Measurements from ENCODE around the gene OGN. TPM values are rescaled to one million over a fixed set of nuclear protein-coding genes. Genes with fewer than 3 reads are reported as not detected.

Gene OGN
- total RNA-seq, 1 experiment from 2014 or later: not detected

GRCh38 chr9:92392690-92393089 is 11.7 kb downstream of the OGN start:
- H3K79me1 ChIP-seq (ENCODE audit: insufficient read depth, low read depth, low read length, poor library complexity, severe bottlenecking): no peaks in the 10 kb centered on the region
- Mint-ChIP-seq H3K9me3 (peaks cover 4 to 5% of the 10 kb centered on the region in 2 experiments; a peak in 2 of 5 replicates), H3K27ac (no peak overlapping the region), H3K36me3 (ENCODE audit: insufficient read depth in 1 of 3, low read depth in 3 of 3) (no peaks in the 10 kb centered on the region; a peak in 1 of 7 replicates), H3K4me1 (no peaks in the 10 kb centered on the region), H3K4me3 (no peak overlapping the region), H3K27me3 (ENCODE audit: low read depth) (no peaks in the 10 kb centered on the region)
- TF ChIP-seq CTCF (conservative IDR thresholded peaks at IDR 0.05): no peak
- no peak overlapping the region for H2AFZ ChIP-seq (ENCODE audit: low read length)
- H3K23me2 ChIP-seq (ENCODE audit: insufficient read length, low read depth, low read length, poor library complexity, severe bottlenecking): no peaks in the 10 kb centered on the region
- no peaks in the 10 kb centered on the region for H3K27me3 ChIP-seq (ENCODE audit: insufficient read depth, low read length)
- H2BK12ac ChIP-seq (ENCODE audit: insufficient read length, low read depth, low read length): no peak overlapping the region
- H3K9ac ChIP-seq (ENCODE audit: extremely low read depth, insufficient read length, low read length): no peak overlapping the region
- no peak overlapping the region for H3K4ac ChIP-seq (ENCODE audit: low read depth, low read length)
- H4K91ac ChIP-seq (ENCODE audit: insufficient read length, low read depth, low read length): no peak overlapping the region
- H2BK20ac ChIP-seq (ENCODE audit: low read depth, low read length, poor library complexity, severe bottlenecking): no peak overlapping the region
- no peak overlapping the region for H3K27ac ChIP-seq (ENCODE audit: insufficient read length, low read depth, low read length)
- H2BK5ac ChIP-seq (ENCODE audit: insufficient read length, low read length): no peak overlapping the region
- no peak overlapping the region for H2BK120ac ChIP-seq (ENCODE audit: low read depth, low read length, poor library complexity, severe bottlenecking)
- WGBS (ENCODE audit: extremely low coverage, insufficient read length, low lambda C conversion rate): no CpG with 5 or more reads among the region's 2 CpGs
- no peaks in the 10 kb centered on the region for H3K4me1 ChIP-seq (ENCODE audit: insufficient read depth, low read length)
- no peaks in the 10 kb centered on the region for H3K79me2 ChIP-seq (ENCODE audit: insufficient read depth, low read length)
- H4K5ac ChIP-seq (ENCODE audit: insufficient read length, low read depth, low read length): no peak overlapping the region
- no peak overlapping the region for H3K23ac ChIP-seq (ENCODE audit: insufficient read length, low read depth, low read length)
- no peak overlapping the region for H2AK5ac ChIP-seq (ENCODE audit: insufficient read length, low read length)
- DNase-seq: no peak
- H4K8ac ChIP-seq (replicated peaks; ENCODE audit: insufficient read length, low read depth, low read length): no peak overlapping the region
- H3K9me3 ChIP-seq (ENCODE audit: control insufficient read depth, low read depth, low read length): no peaks in the 10 kb centered on the region
- H4K20me1 ChIP-seq (ENCODE audit: control insufficient read depth, insufficient read depth, insufficient read length): no peaks in the 10 kb centered on the region
- no peak overlapping the region for H3K4me2 ChIP-seq (ENCODE audit: insufficient read depth, insufficient read length, low read length)
- no peak overlapping the region for H3K18ac ChIP-seq (ENCODE audit: insufficient read length, low read depth, low read length)
- no peak overlapping the region for H3T11ph ChIP-seq (ENCODE audit: low read length)
- H3K56ac ChIP-seq (ENCODE audit: insufficient read length, low read depth, low read length): no peak overlapping the region
- H2BK15ac ChIP-seq (ENCODE audit: low read depth, low read length): no peak overlapping the region
- H3K14ac ChIP-seq (ENCODE audit: insufficient read depth, low read length): no peak overlapping the region

Measured in H9 (cell line).